COLO668 (cell line): ENCODE data around the gene ARNT2.

ENCODE experiments used
- DNase-seq: peaks from one replicate; lab custom pipeline; 2025; ENCODE audit not compliant: unreplicated experiment; lab: John Stamatoyannopoulos, UW

The ARNT2 gene

GRCh38 chr15:80487839-80488390 is 83.7 kb downstream of the ARNT2 start:
- DNase-seq: no peak

- DNase-seq: no peak
These were observed 84.9 kb downstream of the ARNT2 start for GRCh38 chr15:80489030-80489594.

- DNase-seq: no peak
These were observed 86.3 kb downstream of the ARNT2 start for GRCh38 chr15:80490431-80490990.

GRCh38 chr15:80491163-80491847 is 87.1 kb downstream of the ARNT2 start:
- no peak for DNase-seq

- DNase-seq: no peak
These were observed 88.2 kb downstream of the ARNT2 start for GRCh38 chr15:80492409-80492808.

GRCh38 chr15:80492874-80493273 is 88.7 kb downstream of the ARNT2 start:
- DNase-seq: no peak

- no peak for DNase-seq
These were observed 90.2 kb downstream of the ARNT2 start for GRCh38 chr15:80494351-80494751.

GRCh38 chr15:80494756-80495155 is 90.6 kb downstream of the ARNT2 start:
- DNase-seq: no peak

- no peak for DNase-seq
These were observed 91.3 kb downstream of the ARNT2 start for GRCh38 chr15:80495401-80495942.

- no peak for DNase-seq
These were observed 91.9 kb downstream of the ARNT2 start for GRCh38 chr15:80496096-80496495.

GRCh38 chr15:80497221-80497620 is 93.0 kb downstream of the ARNT2 start:
- DNase-seq: no peak

- DNase-seq: no peak
These were observed 94.5 kb downstream of the ARNT2 start for GRCh38 chr15:80498652-80499051.

GRCh38 chr15:80500021-80500420 is 95.8 kb downstream of the ARNT2 start:
- peak; percentile 11 for DNase-seq

- no peak for DNase-seq
These were observed 97.3 kb downstream of the ARNT2 start for GRCh38 chr15:80501476-80501875.

GRCh38 chr15:80502782-80503181 is 98.6 kb downstream of the ARNT2 start:
- DNase-seq: no peak

- DNase-seq: no peak
These were observed 99.3 kb downstream of the ARNT2 start for GRCh38 chr15:80503319-80503952.

- no peak for DNase-seq
These were observed 100.7 kb downstream of the ARNT2 start for GRCh38 chr15:80504931-80505330.

- no peak for DNase-seq
These were observed 102.2 kb downstream of the ARNT2 start for GRCh38 chr15:80506286-80506893.

GRCh38 chr15:80507131-80507530 is 102.9 kb downstream of the ARNT2 start:
- DNase-seq: no peak

GRCh38 chr15:80507638-80508316 is 103.6 kb downstream of the ARNT2 start:
- DNase-seq: no peak

- DNase-seq: no peak
These were observed 104.6 kb downstream of the ARNT2 start for GRCh38 chr15:80508783-80509182.
